OCI-LY3 (cell line): Measurements from ENCODE around the gene UNC93B1.

ENCODE experiments used
- H2AFZ ChIP-seq: fragments of 200-600, 300-600 bp; shearing (Covaris generic); 2 replicates; pipeline ENCODE4 v1.6.0; 2014; ENCODE audit warnings: antibody characterized with exemption, low read depth, low read length
- H3K27ac ChIP-seq: fragments of 200-600, 300-600 bp; sonication (generic); 2 replicates; pipeline ENCODE4 v1.5.1; 2014; ENCODE audit warnings: mild to moderate bottlenecking, low read length, moderate library complexity, mixed read lengths
- H3K27me3 ChIP-seq: fragments of 200-600, 300-600 bp; sonication (generic); 2 replicates; pipeline ENCODE4 v1.6.1; 2014; ENCODE audit warnings: low read depth, low read length, mixed read lengths
- H3K36me3 ChIP-seq: fragments of 200-600, 300-600 bp; sonication (generic); replicated peaks from 2 replicates; pipeline ENCODE3; 2014; ENCODE audit warnings: low read depth, low read length, mixed read lengths
- H3K4me1 ChIP-seq: fragments of 300-600, 200-600 bp; sonication (generic); 2 replicates; pipeline ENCODE4 v1.6.1; 2014; ENCODE audit warnings: low read length, mixed read lengths
- H3K4me2 ChIP-seq: fragments of 200-600, 300-600 bp; sonication (generic); 2 replicates; pipeline ENCODE4 v1.6.1; 2014; ENCODE audit warnings: low read length, mixed read lengths
- H3K4me3 ChIP-seq: fragments of 300-600, 200-600 bp; sonication (generic); 2 replicates; pipeline ENCODE4 v1.5.1; 2014; ENCODE audit warnings: antibody characterized with exemption, mild to moderate bottlenecking, low read length, moderate library complexity
- H3K79me2 ChIP-seq: fragments of 300-600, 200-600 bp; shearing (Covaris generic); 2 replicates; pipeline ENCODE4 v1.6.1; 2014; ENCODE audit warnings: mild to moderate bottlenecking, low read length, mixed read lengths
- H3K9ac ChIP-seq: fragments of 300-600, 200-600 bp; shearing (Covaris generic); 2 replicates; pipeline ENCODE4 v1.6.0; 2014; ENCODE audit warnings: mild to moderate bottlenecking, low read length, moderate library complexity
- H3K9me3 ChIP-seq: fragments of 200-600, 300-600 bp; shearing (Covaris generic); 2 replicates; pipeline ENCODE4 v1.6.1; 2014; ENCODE audit warnings: low read length, mixed read lengths; ENCODE audit not compliant: insufficient read depth
- H4K20me1 ChIP-seq: fragments of 200-600, 300-600 bp; sonication (generic); 2 replicates; pipeline ENCODE4 v1.6.1; 2016; ENCODE audit warnings: low read length, mixed read lengths; ENCODE audit not compliant: insufficient read depth
- EZH2phosphoT487 ChIP-seq: fragments of 200-600 bp; shearing (Covaris generic); IDR thresholded peaks from 2 replicates; pipeline ENCODE4 v1.6.1; 2018; ENCODE audit warnings: antibody characterized with exemption, mixed run types, low read depth
- TF ChIP-seq, protein P1 (sequence below): fragments of 200-600, 300-600 bp; sonication (generic); IDR thresholded peaks from 2 replicates; pipeline ENCODE4 v1.5.1; 2014; ENCODE audit warnings: antibody characterized with exemption, low read length, low read depth

UNC93B1 gene

DNA sequence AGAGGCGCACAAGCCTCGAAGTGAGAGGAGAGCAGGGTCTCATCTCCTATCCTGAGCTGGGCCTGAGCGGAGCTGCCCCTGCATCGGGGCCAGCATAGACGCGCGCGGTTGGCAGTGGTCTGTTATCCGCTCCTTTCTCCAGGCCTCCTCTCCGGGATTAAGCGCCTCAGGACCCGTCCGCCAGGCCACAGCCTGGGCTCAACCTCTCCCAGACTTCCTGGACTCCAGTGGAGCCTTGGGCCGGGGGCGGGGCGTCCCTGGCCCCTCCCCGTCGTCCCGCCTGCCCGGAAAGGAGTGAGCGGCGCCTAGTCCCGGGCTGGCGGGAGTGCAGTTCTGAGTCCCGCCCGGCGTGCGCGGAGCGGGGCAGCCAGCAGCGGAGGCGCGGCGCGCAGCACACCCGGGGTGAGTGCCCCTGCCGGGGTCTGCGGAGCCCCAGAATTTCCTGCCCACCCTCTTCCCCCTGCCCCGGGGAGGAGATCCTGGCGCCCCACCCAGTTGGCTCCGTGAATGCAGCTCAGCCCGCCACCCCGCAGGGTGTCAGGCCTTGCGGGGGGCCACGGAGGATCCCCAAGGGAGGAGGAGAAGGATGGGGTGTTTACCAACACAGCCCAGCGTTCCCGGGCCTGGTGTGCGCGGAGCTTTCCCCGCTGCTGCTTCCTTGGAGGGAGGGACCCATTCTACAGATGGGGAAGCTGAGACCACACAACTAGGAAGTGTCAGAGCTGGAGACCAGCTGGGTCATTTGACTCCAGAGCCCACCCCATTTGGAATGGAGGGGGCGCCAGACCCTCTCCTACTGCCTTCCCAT is 35.0 kb upstream of the UNC93B1 start, which contains the start of gene TCIRG1:
TSS of gene TCIRG1 (plus strand) at position 308 of the 808 bp plus-strand sequence. CDS start 2,247 bp downstream, outside the sequence.
- no peak for TF ChIP-seq EZH2phosphoT487
- TF ChIP-seq, protein P1, sequence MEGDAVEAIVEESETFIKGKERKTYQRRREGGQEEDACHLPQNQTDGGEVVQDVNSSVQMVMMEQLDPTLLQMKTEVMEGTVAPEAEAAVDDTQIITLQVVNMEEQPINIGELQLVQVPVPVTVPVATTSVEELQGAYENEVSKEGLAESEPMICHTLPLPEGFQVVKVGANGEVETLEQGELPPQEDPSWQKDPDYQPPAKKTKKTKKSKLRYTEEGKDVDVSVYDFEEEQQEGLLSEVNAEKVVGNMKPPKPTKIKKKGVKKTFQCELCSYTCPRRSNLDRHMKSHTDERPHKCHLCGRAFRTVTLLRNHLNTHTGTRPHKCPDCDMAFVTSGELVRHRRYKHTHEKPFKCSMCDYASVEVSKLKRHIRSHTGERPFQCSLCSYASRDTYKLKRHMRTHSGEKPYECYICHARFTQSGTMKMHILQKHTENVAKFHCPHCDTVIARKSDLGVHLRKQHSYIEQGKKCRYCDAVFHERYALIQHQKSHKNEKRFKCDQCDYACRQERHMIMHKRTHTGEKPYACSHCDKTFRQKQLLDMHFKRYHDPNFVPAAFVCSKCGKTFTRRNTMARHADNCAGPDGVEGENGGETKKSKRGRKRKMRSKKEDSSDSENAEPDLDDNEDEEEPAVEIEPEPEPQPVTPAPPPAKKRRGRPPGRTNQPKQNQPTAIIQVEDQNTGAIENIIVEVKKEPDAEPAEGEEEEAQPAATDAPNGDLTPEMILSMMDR, result no peak
- peak within 1 kb of the TSS; percentile 81 for H3K4me3 ChIP-seq

DNA sequence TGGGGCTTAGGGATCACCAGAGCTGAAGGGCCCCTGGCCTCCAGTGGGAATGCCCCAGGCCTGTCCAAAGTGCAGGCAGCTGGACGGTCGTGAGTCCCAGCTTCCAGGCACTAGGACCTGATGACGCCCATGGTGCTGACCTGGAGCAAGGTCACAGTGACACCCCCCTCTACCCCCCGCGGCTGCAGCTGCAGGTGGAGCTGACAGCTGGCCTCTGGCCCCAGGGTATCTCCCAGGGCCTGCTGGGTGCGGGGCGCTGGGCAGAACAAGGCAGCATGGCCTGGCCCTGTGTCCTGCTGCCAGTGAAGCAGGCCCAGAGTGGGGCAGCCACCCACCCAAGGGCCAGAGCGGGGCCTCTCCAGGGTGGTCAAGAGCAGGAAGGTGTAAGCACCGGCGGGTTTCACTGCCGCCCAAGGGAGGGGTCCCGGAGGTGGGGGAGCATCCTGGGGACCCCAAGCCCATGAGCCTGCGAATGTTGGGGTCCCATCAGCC is 34.4 kb upstream of the UNC93B1 start:
- H3K27me3 ChIP-seq, result no peaks in the 10 kb centered on the region
- peaks cover 29% of the 10 kb centered on the region for H3K36me3 ChIP-seq
- H3K9me3 ChIP-seq, result no peaks in the 10 kb centered on the region
- H3K27ac ChIP-seq, result peak overlapping the region; percentile 90
- no peaks in the 10 kb centered on the region; the same call in 1 of the 2 replicates for H4K20me1 ChIP-seq
- H3K4me2 ChIP-seq, result peak overlapping the region; percentile 97
- no peak overlapping the region for H2AFZ ChIP-seq
- H3K4me1 ChIP-seq, result peaks cover 20% of the 10 kb centered on the region
- peaks cover 45% of the 10 kb centered on the region for H3K79me2 ChIP-seq
- no peak for TF ChIP-seq EZH2phosphoT487
- TF ChIP-seq, protein P1, result no peak
- peak overlapping the region; percentile 81 for H3K4me3 ChIP-seq
- H3K9ac ChIP-seq, result peak overlapping the region; percentile 96

More for the DNA sequence above, 35.0 kb upstream of the UNC93B1 start, which contains the start of gene TCIRG1:
- Histone ChIP-seq H3K27ac (peak within 1 kb of the TSS; percentile 90), H4K20me1 (no peaks in the 10 kb centered on the region; the same call in 1 of the 2 replicates), H3K4me1 (peaks cover 20% of the 10 kb centered on the region), H3K4me2 (peak within 1 kb of the TSS; percentile 97), H3K79me2 (peaks cover 45% of the 10 kb centered on the region), H3K36me3 (peaks cover 23% of the 10 kb centered on the region), H3K9me3 (no peaks in the 10 kb centered on the region), H2AFZ (no peak within 1 kb of the TSS), H3K9ac (peak within 1 kb of the TSS; percentile 96), H3K27me3 (no peaks in the 10 kb centered on the region)

DNA sequence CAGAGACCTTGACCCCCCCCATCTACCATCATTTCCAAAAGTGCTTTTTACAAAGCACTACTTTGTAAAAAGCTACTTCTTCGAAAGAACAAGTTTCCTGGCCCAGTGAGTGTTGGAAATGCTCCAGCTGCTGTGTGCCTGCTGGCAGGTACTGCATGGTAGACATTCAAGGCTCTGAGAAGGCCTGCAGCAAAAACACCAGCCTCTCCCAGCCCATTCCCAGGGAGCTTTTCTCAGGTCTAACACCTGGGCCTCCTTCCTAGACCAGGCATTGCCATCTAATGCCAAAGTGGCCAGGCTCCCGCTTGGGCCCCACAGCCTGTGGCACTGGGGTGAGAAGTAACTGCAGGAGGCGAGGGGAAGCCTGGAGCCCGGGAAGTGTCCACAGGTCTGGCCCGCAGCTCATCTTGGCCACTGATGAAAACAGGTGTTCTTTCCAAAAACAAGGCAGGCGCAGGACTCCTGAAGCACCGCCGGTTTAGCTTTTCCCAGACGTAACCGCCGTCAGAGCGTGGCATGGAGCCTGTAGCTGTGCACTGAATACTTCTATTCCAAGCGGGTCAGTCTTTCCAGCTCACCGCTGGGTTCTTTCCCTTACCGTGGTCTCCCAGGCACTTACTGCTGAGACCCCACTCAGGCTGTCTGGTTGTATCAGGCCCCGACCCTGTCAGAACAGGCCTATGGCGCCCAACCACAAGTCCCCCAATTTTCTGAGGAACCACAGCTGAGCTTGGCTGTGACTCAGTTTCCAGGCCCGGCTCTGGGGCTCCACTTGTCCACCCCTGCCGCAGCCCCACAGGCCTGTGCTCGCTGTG is 33.7 kb upstream of the UNC93B1 start:
- no peak overlapping the region for H2AFZ ChIP-seq
- peak overlapping the region; percentile 97 for H3K4me2 ChIP-seq
- peaks cover 20% of the 10 kb centered on the region for H3K4me1 ChIP-seq
- H3K27me3 ChIP-seq, result no peaks in the 10 kb centered on the region
- H3K4me3 ChIP-seq, result peak overlapping the region; percentile 81
- H3K9ac ChIP-seq, result no peak overlapping the region
- no peaks in the 10 kb centered on the region; the same call in 1 of the 2 replicates for H4K20me1 ChIP-seq
- H3K79me2 ChIP-seq, result peaks cover 42% of the 10 kb centered on the region
- no peaks in the 10 kb centered on the region for H3K9me3 ChIP-seq
- H3K36me3 ChIP-seq, result peaks cover 25% of the 10 kb centered on the region
- H3K27ac ChIP-seq, result no peak overlapping the region
- TF ChIP-seq EZH2phosphoT487, result no peak
- TF ChIP-seq, protein P1, result no peak
